Colonic mucosa (tissue), 4 donors: Measurements from ENCODE around the gene OTULIN. TPM values are rescaled to one million over a fixed set of nuclear protein-coding genes. Genes with fewer than 3 reads are reported as not detected.

Experiments used
- DNase-seq: peaks from one replicate; pipeline ENCODE4 v3.0.0-alpha.2; 2020
- H3K27ac ChIP-seq: fragments of 200-600 bp; one replicate; pipeline ENCODE4 v1.8.0; 2021
- H3K27me3 ChIP-seq: fragments of 200-600 bp; one replicate; pipeline ENCODE4 v1.8.0; 2021
- H3K36me3 ChIP-seq: fragments of 200-600 bp; one replicate; pipeline ENCODE4 v1.8.0; 2021
- H3K4me1 ChIP-seq: fragments of 200-600 bp; one replicate; pipeline ENCODE4 v1.8.0; 2021; ENCODE audit warnings: mild to moderate bottlenecking
- H3K4me3 ChIP-seq: fragments of 200-600 bp; one replicate; pipeline ENCODE4 v1.8.0; 2021
- H3K9ac ChIP-seq, 2 donors: one replicate each; pipeline ENCODE4 v1.7.0; 2013; ENCODE audit warnings: control low read depth in 2 of 2, low read depth in 2 of 2, low read length in 2 of 2
- H3K9me3 ChIP-seq: fragments of 200-600 bp; one replicate; pipeline ENCODE4 v1.8.0; 2021
- intact Hi-C: fragments of 100-400 bp; cut with DNase I; formaldehyde crosslinking; loops from one replicate; pipeline ENCODE4 v1.14.1; 2022
- total RNA-seq, 2 donors: library from RNA; stranded (reverse); fragmentation: NEBNext Ultra II Directional in 1 of 2; extraction: Animal tissue kit (Norgen Biotek cat#: 25700) in 1 of 2; gene quantifications; one replicate each; pipeline ENCODE4 v1.2.1, GENCODE V29; 2021
- TF ChIP-seq, protein P1 (sequence below): fragments of 200-600 bp; IDR thresholded peaks from one replicate; pipeline ENCODE4 v1.8.0; 2022; ENCODE audit warnings: antibody characterized with exemption, mild to moderate bottlenecking
- donor health status: healthy.
- donor health status: DM: no; HTN: no; CAD: no.
- donor health status: DM: no; HTN: no; CAD: no.

The OTULIN gene
- total RNA-seq, 2 donors from 2014 or later: 28.8 to 32.9 TPM

DNA sequence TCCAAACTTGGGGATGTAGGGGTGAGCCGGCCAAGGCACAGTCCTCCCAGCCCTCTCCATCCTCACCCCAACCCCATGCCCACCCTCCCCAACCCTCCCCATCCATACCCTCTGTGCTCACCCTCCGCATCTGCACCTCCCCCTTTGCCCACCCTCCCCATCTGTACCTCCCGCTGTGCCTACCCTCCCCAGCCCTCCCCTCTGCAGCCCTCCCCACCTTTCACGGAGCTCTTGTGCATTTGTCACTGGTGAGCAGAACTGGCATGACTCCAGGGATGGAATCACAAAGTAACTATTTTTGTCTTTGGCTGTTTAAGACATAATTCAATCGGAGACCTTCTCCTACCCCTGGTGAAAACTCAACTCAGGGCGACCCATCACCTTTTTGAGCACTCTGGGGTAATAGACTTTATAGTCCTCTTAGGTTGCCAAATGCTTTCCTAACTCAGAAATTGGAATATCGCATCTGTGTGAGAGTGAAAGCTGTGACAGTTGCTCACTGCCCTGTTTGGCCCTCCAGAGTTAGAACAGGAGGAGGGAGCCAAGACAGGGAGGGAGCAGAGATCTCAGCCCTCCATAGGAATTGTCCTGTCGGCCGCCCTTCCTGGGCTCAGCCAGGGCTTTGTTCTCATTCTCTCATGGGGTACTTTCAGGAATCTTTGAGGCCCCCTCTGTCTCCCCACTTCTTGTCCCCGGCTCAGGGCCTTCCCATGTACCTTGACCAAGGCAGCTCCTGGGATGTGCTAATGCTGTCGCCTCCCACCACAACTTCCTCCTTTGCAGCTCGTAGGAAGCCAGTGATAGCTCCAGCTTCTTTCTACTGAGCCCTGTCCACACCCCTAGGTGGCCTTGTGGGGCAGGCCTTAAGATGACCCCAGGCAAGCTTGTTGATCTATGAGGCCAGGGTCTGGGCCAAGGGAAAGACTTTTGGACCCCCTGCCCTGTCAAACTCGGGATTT lies 36.2 kb downstream of the OTULIN start:
- intact Hi-C loops: no loop called here
- no peak for DNase-seq
- Histone ChIP-seq H3K27ac (no peak overlapping the region), H3K27me3 (no peaks in the 10 kb centered on the region), H3K9ac (no peak overlapping the region), H3K4me1 (no peaks in the 10 kb centered on the region), H3K4me3 (no peak overlapping the region), H3K9me3 (no peaks in the 10 kb centered on the region), H3K36me3 (no peaks in the 10 kb centered on the region)
- TF ChIP-seq, protein P1, sequence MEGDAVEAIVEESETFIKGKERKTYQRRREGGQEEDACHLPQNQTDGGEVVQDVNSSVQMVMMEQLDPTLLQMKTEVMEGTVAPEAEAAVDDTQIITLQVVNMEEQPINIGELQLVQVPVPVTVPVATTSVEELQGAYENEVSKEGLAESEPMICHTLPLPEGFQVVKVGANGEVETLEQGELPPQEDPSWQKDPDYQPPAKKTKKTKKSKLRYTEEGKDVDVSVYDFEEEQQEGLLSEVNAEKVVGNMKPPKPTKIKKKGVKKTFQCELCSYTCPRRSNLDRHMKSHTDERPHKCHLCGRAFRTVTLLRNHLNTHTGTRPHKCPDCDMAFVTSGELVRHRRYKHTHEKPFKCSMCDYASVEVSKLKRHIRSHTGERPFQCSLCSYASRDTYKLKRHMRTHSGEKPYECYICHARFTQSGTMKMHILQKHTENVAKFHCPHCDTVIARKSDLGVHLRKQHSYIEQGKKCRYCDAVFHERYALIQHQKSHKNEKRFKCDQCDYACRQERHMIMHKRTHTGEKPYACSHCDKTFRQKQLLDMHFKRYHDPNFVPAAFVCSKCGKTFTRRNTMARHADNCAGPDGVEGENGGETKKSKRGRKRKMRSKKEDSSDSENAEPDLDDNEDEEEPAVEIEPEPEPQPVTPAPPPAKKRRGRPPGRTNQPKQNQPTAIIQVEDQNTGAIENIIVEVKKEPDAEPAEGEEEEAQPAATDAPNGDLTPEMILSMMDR: no peak

DNA sequence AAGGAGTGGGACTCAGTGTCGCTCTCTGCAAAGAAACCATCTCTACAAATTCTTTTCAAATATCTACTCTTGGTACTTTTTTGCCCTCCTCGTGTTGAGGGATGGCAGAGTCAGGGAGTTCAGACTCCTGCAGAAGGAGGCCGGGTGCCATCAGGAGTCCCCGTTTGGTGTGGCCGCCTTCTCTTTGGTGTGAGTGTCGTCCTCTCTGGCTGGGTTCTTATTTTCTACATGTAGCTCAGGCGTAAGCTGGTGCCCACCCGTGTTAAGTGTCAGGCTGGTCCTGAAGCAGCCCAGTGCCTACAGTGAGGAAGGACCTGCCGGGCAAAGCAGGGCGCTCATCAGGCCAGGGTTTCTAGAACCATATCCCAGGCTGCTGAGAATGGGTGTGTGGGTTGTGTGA lies 37.0 kb downstream of the OTULIN start:
- H3K27me3 ChIP-seq: no peaks in the 10 kb centered on the region
- H3K4me3 ChIP-seq: no peak overlapping the region
- H3K36me3 ChIP-seq: no peaks in the 10 kb centered on the region

DNA sequence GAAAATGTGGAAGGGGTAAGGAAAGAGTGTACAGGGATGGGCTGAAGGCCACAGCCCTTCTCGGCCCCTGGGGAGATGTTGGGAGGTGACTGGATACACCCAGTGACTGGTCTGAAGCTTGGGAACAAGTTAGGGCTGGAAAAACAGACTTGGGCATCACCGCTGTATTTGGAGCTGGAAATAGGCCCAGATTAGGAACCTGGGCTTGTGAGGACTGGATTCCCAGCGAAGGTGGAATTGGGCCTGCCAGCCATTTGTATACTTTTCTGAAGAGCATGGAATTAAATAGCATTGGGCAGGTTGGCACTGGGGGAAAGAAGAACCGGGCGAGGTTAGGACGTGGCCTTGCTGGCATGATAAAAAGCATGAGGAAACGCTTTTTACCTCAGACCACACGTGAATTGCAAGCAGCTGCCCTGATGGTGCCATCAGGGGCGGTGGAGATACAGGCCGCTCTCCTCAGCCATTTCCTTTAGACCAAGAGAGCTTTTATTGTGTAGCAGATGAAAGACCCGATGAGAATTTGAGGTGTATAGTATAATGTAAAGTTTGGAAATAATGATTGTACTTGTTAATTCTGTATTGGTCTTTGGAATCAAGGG lies 37.8 kb downstream of the OTULIN start:
- TF ChIP-seq, protein P1: no peak
- no peak for DNase-seq
- Histone ChIP-seq H3K36me3 (no peaks in the 10 kb centered on the region), H3K27ac (no peak overlapping the region), H3K9ac (no peak overlapping the region), H3K4me3 (no peak overlapping the region), H3K4me1 (no peaks in the 10 kb centered on the region), H3K27me3 (no peaks in the 10 kb centered on the region), H3K9me3 (no peaks in the 10 kb centered on the region)
- intact Hi-C loops: no loop called here

More for the DNA sequence above, 37.0 kb downstream of the OTULIN start:
- DNase-seq: no peak
- no peaks in the 10 kb centered on the region for H3K4me1 ChIP-seq
- no peaks in the 10 kb centered on the region for H3K9me3 ChIP-seq
- intact Hi-C loops: no loop called here
- TF ChIP-seq, protein P1: no peak
- no peak overlapping the region for H3K27ac ChIP-seq
- H3K9ac ChIP-seq: no peak overlapping the region

DNA sequence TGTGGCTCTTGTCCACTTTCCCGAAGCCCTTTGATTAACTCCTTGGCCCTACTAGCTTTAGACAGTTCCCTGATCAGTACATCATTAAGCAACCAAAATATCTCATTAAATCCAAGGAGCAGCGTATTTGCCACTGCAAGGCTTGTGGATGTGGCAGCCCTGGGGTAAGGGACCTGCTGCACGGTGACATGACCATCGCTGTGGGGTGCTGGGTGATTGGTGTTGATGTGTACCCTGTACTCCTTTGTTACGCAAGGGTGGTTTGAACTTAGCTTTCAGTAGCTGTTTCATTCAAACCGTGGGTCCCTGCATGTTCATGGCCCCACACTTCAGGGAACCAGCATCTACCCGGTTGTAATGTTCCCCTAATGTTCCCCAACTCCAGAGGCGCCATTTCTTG lies 41.0 kb downstream of the OTULIN start:
- H3K36me3 ChIP-seq: no peaks in the 10 kb centered on the region
- H3K4me3 ChIP-seq: no peak overlapping the region
- no peaks in the 10 kb centered on the region for H3K9me3 ChIP-seq
- DNase-seq: no peak
- H3K27ac ChIP-seq: no peak overlapping the region
- intact Hi-C loops: no loop called here
- no peaks in the 10 kb centered on the region for H3K4me1 ChIP-seq
- no peaks in the 10 kb centered on the region for H3K27me3 ChIP-seq
- no peak overlapping the region for H3K9ac ChIP-seq
- TF ChIP-seq, protein P1: no peak

DNA sequence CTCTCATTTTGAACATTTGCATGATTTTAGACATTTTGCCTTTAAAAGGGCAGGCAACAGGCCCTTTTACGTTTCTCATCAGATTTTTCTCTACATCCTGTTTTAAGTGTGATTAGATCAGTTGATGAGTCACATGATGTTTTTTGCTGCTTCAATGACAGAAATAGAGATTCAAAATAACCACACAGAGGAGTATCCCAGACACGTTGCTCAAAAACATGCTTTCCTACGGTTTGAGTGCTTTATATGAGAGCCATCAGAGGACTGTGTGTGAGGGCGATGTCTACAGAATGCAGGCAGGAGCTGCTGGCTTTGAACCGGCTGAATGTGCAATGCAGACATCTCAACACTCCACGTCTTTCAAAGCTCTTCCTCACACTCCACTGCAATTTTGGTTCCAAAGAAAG lies 42.1 kb downstream of the OTULIN start:
- H3K9ac ChIP-seq: no peak overlapping the region
- H3K27ac ChIP-seq: peak overlapping the region; percentile 0
- no peak for DNase-seq

More for the DNA sequence above, 42.1 kb downstream of the OTULIN start:
- H3K4me3 ChIP-seq: no peak overlapping the region
- H3K27me3 ChIP-seq: no peaks in the 10 kb centered on the region
- no peaks in the 10 kb centered on the region for H3K9me3 ChIP-seq
- intact Hi-C loops: no loop called here
- H3K4me1 ChIP-seq: no peaks in the 10 kb centered on the region
- no peaks in the 10 kb centered on the region for H3K36me3 ChIP-seq
- TF ChIP-seq, protein P1: no peak
